Calu3 (cell line): ENCODE data around the gene STX8. TPM values are rescaled to one million over a fixed set of nuclear protein-coding genes. Genes with fewer than 3 reads are reported as not detected.

Experiments
- BruUV-seq: library from RNA; stranded (reverse); fragments of 400-500 nt; replicated peaks from 2 replicates; lab custom pipeline; 2021; lab: Mats Ljungman, UMichigan
- CTCF ChIA-PET: fragments of 300-600 bp; sonication (Branson Sonifier 250); formaldehyde crosslinking; loops from one replicate; lab custom pipeline; 2022; ENCODE audit warnings: antibody characterized with exemption; lab: Charles Lee
- DNase-seq: peaks from one replicate; pipeline ENCODE4 v3.0.0; 2022
- H3K27ac Mint-ChIP-seq: one replicate; pipeline ENCODE4 v1.8.0; 2022; ENCODE audit warnings: mixed read lengths; ENCODE audit not compliant: unreplicated experiment
- H3K27me3 Mint-ChIP-seq: one replicate; pipeline ENCODE4 v1.8.0; 2022; ENCODE audit warnings: mixed read lengths; ENCODE audit not compliant: unreplicated experiment
- H3K36me3 Mint-ChIP-seq: one replicate; pipeline ENCODE4 v1.8.0; 2022; ENCODE audit warnings: mild to moderate bottlenecking, moderate library complexity, mixed read lengths; ENCODE audit not compliant: insufficient read depth, unreplicated experiment
- H3K4me1 Mint-ChIP-seq: one replicate; pipeline ENCODE4 v1.8.0; 2022; ENCODE audit warnings: mild to moderate bottlenecking, low read depth, mixed read lengths; ENCODE audit not compliant: unreplicated experiment
- H3K4me3 Mint-ChIP-seq: one replicate; pipeline ENCODE4 v1.8.0; 2022; ENCODE audit warnings: mild to moderate bottlenecking, low read depth, moderate library complexity, mixed read lengths; ENCODE audit not compliant: unreplicated experiment
- H3K9me3 Mint-ChIP-seq: one replicate; pipeline ENCODE4 v1.8.0; 2022; ENCODE audit warnings: low read depth, mixed read lengths; ENCODE audit not compliant: unreplicated experiment
- intact Hi-C: fragments of 100-400 bp; cut with micrococcal nuclease; formaldehyde crosslinking; loops from one replicate; pipeline ENCODE4 v1.10.0; 2022; ENCODE audit not compliant: unreplicated experiment
- total RNA-seq: library from RNA; stranded (reverse); gene quantifications from 2 replicates; pipeline ENCODE4 v1.2.3, GENCODE V29; 2022
- TF ChIP-seq, protein P1 (sequence below): fragments of 200-600 bp; IDR thresholded peaks from one replicate; pipeline ENCODE4 v1.8.0; 2022; ENCODE audit warnings: antibody characterized with exemption; ENCODE audit not compliant: unreplicated experiment

Gene STX8
- total RNA-seq, 1 experiment from 2014 or later, result 32.4 TPM

DNA sequence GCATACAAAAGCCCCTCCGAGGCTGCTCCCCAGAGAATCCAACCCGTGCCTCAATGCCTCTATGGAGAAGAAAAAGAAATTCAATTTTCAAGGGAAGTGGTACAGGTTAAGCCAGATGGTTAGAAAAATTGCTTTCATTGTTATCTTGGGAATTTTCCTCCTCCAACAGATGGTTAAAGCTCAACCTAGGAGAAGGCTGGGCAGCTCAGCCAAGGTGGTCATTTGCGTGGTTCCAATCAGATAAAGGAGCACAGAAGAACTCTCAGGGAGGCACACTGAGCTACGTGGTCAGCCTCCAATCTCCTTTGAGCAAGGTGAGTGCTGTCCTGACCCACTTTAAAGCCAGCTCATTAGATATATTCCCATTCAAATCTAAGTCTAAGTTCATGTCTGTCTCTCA lies 106.7 kb downstream of the STX8 start:
- no peaks in the 10 kb centered on the region for H3K9me3 Mint-ChIP-seq
- H3K4me3 Mint-ChIP-seq, result no peak overlapping the region
- H3K27me3 Mint-ChIP-seq, result no peaks in the 10 kb centered on the region
- no peak overlapping the region for H3K27ac Mint-ChIP-seq
- no peak for DNase-seq
- TF ChIP-seq, protein P1, sequence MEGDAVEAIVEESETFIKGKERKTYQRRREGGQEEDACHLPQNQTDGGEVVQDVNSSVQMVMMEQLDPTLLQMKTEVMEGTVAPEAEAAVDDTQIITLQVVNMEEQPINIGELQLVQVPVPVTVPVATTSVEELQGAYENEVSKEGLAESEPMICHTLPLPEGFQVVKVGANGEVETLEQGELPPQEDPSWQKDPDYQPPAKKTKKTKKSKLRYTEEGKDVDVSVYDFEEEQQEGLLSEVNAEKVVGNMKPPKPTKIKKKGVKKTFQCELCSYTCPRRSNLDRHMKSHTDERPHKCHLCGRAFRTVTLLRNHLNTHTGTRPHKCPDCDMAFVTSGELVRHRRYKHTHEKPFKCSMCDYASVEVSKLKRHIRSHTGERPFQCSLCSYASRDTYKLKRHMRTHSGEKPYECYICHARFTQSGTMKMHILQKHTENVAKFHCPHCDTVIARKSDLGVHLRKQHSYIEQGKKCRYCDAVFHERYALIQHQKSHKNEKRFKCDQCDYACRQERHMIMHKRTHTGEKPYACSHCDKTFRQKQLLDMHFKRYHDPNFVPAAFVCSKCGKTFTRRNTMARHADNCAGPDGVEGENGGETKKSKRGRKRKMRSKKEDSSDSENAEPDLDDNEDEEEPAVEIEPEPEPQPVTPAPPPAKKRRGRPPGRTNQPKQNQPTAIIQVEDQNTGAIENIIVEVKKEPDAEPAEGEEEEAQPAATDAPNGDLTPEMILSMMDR, result no peak
- intact Hi-C loops, result no loop called here
- no peaks in the 10 kb centered on the region for H3K36me3 Mint-ChIP-seq
- no TSS peak for BruUV-seq
- H3K4me1 Mint-ChIP-seq, result no peaks in the 10 kb centered on the region
- CTCF ChIA-PET, result no interaction called here

DNA sequence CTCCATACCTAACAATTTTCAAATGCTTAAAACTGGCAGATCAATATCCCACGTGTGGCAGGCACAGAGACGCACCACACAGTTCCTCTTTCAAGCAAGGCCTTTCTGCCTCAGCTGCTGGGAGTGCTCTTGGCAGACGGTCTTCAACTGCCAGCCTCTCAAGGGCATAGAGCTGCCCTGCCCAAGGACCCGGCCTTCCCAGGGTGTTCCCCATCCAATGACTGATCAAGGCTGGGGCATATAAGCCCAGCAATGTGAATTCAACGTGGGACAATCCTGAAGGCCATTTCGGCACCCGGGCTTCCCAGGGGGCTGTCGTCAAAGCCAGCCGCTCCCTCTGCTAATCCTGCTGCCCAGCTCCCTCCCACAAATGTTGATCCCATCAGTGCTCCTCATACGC lies 107.1 kb downstream of the STX8 start:
- TF ChIP-seq, protein P1, result no peak
- no peak for DNase-seq
- Mint-ChIP-seq H3K4me1 (no peaks in the 10 kb centered on the region), H3K27ac (no peak overlapping the region), H3K4me3 (no peak overlapping the region), H3K9me3 (no peaks in the 10 kb centered on the region), H3K27me3 (no peaks in the 10 kb centered on the region), H3K36me3 (no peaks in the 10 kb centered on the region)
- BruUV-seq, result no TSS peak
- CTCF ChIA-PET, result no interaction called here
- intact Hi-C loops, result no loop called here

DNA sequence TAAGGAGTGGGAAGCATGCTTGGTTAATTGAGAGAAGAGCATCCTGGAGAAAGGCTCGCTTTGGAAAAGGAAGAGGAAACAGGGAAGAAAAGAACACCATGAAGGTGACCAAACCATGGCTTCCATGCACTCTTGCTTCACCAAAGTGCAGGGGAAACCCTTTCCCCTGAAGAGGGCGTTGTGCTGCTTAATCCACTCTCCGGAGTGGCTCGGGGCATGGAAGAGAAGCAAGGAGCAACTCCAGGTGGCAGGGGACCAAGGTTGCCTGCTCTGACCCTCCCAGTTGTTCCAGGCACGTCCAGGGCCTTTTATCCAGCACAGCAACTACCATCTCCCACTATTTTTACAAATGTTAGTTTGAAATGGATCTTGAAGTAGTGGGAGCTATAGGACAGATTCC lies 108.1 kb downstream of the STX8 start:
- no peaks in the 10 kb centered on the region for H3K27me3 Mint-ChIP-seq
- CTCF ChIA-PET, result no interaction called here
- no peaks in the 10 kb centered on the region for H3K9me3 Mint-ChIP-seq
- TF ChIP-seq, protein P1, result no peak
- no peak overlapping the region for H3K4me3 Mint-ChIP-seq
- BruUV-seq, result no TSS peak
- H3K4me1 Mint-ChIP-seq, result no peaks in the 10 kb centered on the region
- no peak overlapping the region for H3K27ac Mint-ChIP-seq
- no peaks in the 10 kb centered on the region for H3K36me3 Mint-ChIP-seq
- DNase-seq, result no peak
- intact Hi-C loops, result no loop called here

DNA sequence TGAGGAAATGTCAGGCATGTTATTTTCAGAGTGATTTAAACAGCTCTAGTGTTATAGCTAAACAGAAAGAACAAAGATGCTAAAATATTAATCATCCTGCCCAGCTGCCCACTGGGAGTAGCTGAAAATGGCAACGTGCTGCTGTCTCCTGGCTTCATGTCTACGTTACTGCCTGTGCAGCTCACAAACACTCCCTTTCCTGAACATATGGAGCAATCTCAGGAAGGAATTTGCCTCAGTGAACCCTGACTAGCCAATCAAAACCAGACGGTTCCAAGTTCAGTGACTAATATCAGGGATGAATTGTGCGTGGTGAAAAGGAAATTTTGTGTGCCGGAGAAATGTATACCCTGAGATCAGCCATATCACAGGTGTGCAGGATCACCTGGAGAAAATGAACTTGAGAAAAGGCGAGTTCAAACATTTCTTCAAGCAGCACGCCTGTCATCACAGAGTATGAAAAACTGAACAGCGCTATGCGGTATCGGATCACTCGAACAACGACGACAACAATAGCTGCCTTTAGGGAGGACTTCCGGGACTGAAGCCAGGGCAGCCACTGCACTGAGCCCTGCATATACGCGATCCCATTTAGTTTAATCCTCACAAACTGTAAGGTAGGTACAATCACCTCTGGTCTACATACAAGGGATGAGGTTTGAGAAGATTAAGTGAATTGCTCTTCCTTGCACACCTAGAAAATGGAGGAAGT lies 110.3 kb downstream of the STX8 start:
- CTCF ChIA-PET, result no interaction called here
- no TSS peak for BruUV-seq
- DNase-seq, result no peak

More for the DNA sequence above, 110.3 kb downstream of the STX8 start:
- intact Hi-C loops, result no loop called here
- H3K27me3 Mint-ChIP-seq, result no peaks in the 10 kb centered on the region
- H3K27ac Mint-ChIP-seq, result no peak overlapping the region
- no peaks in the 10 kb centered on the region for H3K4me1 Mint-ChIP-seq
- H3K36me3 Mint-ChIP-seq, result no peaks in the 10 kb centered on the region
- TF ChIP-seq, protein P1, result no peak
- no peak overlapping the region for H3K4me3 Mint-ChIP-seq
- no peaks in the 10 kb centered on the region for H3K9me3 Mint-ChIP-seq
